Measurements from ENCODE around the gene GPR150.

The GPR150 gene

GRCh38 chr5:95613514-95613913, 6.4 kb upstream of the GPR150 start:
- no peak for DNase-seq (ENCODE audit: low spot score)
- TF ChIP-seq, protein P1, sequence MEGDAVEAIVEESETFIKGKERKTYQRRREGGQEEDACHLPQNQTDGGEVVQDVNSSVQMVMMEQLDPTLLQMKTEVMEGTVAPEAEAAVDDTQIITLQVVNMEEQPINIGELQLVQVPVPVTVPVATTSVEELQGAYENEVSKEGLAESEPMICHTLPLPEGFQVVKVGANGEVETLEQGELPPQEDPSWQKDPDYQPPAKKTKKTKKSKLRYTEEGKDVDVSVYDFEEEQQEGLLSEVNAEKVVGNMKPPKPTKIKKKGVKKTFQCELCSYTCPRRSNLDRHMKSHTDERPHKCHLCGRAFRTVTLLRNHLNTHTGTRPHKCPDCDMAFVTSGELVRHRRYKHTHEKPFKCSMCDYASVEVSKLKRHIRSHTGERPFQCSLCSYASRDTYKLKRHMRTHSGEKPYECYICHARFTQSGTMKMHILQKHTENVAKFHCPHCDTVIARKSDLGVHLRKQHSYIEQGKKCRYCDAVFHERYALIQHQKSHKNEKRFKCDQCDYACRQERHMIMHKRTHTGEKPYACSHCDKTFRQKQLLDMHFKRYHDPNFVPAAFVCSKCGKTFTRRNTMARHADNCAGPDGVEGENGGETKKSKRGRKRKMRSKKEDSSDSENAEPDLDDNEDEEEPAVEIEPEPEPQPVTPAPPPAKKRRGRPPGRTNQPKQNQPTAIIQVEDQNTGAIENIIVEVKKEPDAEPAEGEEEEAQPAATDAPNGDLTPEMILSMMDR (IDR thresholded peaks at IDR 0.05; ENCODE audit: extremely low read depth, missing control alignments) = no peak

GRCh38 chr5:95615164-95615467, 4.8 kb upstream of the GPR150 start:
- DNase-seq (ENCODE audit: low spot score) = no peak
- TF ChIP-seq, protein P1 (IDR thresholded peaks at IDR 0.05; ENCODE audit: extremely low read depth, missing control alignments) = no peak

- peak; percentile 36 for DNase-seq (ENCODE audit: low spot score)
- TF ChIP-seq, protein P1 (IDR thresholded peaks at IDR 0.05; ENCODE audit: extremely low read depth, missing control alignments) = no peak
These were observed 2.8 kb upstream of the GPR150 start for GRCh38 chr5:95617057-95617456.

- no peak for DNase-seq (ENCODE audit: low spot score)
- TF ChIP-seq, protein P1 (IDR thresholded peaks at IDR 0.05; ENCODE audit: extremely low read depth, missing control alignments) = no peak
These were observed 791 bp upstream of the GPR150 start for GRCh38 chr5:95619096-95619495.

GRCh38 chr5:95619514-95620029, 315 bp upstream of the GPR150 start:
- DNase-seq (ENCODE audit: low spot score) = no peak
- TF ChIP-seq, protein P1 (IDR thresholded peaks at IDR 0.05; ENCODE audit: extremely low read depth, missing control alignments) = no peak

DNA sequence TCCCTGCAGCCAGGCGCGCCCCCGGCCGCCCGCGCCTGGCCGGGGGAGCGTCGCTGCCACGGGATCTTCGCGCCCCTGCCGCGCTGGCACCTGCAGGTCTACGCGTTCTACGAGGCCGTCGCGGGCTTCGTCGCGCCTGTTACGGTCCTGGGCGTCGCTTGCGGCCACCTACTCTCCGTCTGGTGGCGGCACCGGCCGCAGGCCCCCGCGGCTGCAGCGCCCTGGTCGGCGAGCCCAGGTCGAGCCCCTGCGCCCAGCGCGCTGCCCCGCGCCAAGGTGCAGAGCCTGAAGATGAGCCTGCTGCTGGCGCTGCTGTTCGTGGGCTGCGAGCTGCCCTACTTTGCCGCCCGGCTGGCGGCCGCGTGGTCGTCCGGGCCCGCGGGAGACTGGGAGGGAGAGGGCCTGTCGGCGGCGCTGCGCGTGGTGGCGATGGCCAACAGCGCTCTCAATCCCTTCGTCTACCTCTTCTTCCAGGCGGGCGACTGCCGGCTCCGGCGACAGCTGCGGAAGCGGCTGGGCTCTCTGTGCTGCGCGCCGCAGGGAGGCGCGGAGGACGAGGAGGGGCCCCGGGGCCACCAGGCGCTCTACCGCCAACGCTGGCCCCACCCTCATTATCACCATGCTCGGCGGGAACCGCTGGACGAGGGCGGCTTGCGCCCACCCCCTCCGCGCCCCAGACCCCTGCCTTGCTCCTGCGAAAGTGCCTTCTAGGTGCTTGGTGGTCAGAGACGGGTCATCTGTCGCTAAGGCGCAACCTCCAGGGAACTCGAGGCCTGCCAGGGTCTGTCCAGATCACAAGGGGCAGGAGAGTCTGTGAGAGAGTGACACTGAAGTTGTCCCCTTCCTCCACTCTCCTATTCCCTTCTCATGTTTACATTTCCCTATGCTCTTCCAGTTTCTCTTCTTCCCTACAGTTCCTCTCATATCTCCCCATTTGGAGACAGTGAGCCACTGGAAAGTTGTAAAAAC, 1.3 kb downstream of the GPR150 start:
- DNase-seq (ENCODE audit: low spot score) = peak; percentile 71
- TF ChIP-seq, protein P1 (IDR thresholded peaks at IDR 0.05; ENCODE audit: extremely low read depth, missing control alignments) = no peak

- DNase-seq (ENCODE audit: low spot score) = no peak
- TF ChIP-seq, protein P1 (IDR thresholded peaks at IDR 0.05; ENCODE audit: extremely low read depth, missing control alignments) = no peak
These were observed 2.1 kb downstream of the GPR150 start for GRCh38 chr5:95621839-95622629.
